Measurements from ENCODE around the gene EP400. TPM values are rescaled to one million over a fixed set of nuclear protein-coding genes. Genes with fewer than 3 reads are reported as not detected.

EP400 gene
- total RNA-seq, 1 donor from 2014 or later, result 51.3 TPM

GRCh38 chr12:132027636-132028035 lies 77.9 kb downstream of the EP400 start:
- TF ChIP-seq, protein P1, sequence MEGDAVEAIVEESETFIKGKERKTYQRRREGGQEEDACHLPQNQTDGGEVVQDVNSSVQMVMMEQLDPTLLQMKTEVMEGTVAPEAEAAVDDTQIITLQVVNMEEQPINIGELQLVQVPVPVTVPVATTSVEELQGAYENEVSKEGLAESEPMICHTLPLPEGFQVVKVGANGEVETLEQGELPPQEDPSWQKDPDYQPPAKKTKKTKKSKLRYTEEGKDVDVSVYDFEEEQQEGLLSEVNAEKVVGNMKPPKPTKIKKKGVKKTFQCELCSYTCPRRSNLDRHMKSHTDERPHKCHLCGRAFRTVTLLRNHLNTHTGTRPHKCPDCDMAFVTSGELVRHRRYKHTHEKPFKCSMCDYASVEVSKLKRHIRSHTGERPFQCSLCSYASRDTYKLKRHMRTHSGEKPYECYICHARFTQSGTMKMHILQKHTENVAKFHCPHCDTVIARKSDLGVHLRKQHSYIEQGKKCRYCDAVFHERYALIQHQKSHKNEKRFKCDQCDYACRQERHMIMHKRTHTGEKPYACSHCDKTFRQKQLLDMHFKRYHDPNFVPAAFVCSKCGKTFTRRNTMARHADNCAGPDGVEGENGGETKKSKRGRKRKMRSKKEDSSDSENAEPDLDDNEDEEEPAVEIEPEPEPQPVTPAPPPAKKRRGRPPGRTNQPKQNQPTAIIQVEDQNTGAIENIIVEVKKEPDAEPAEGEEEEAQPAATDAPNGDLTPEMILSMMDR (IDR thresholded peaks at IDR 0.05), result no peak
- H3K27me3 Mint-ChIP-seq (ENCODE audit: unreplicated experiment), result no peaks in the 10 kb centered on the region
- no peaks in the 10 kb centered on the region for H3K9me3 Mint-ChIP-seq (ENCODE audit: unreplicated experiment)
- no peak overlapping the region for H3K27ac Mint-ChIP-seq (ENCODE audit: unreplicated experiment)
- peaks cover 53% of the 10 kb centered on the region for H3K36me3 Mint-ChIP-seq (ENCODE audit: unreplicated experiment)
- H3K4me1 Mint-ChIP-seq (ENCODE audit: unreplicated experiment), result peaks cover 19% of the 10 kb centered on the region
- no peak for DNase-seq (ENCODE audit: extremely low spot score, unreplicated experiment)
- no peak overlapping the region for H3K4me3 Mint-ChIP-seq (ENCODE audit: unreplicated experiment)

- H3K9me3 Mint-ChIP-seq (ENCODE audit: unreplicated experiment), result no peaks in the 10 kb centered on the region
- H3K36me3 Mint-ChIP-seq (ENCODE audit: unreplicated experiment), result peaks cover 53% of the 10 kb centered on the region
- H3K27ac Mint-ChIP-seq (ENCODE audit: unreplicated experiment), result no peak overlapping the region
- H3K4me1 Mint-ChIP-seq (ENCODE audit: unreplicated experiment), result peaks cover 19% of the 10 kb centered on the region
- H3K4me3 Mint-ChIP-seq (ENCODE audit: unreplicated experiment), result no peak overlapping the region
- no peaks in the 10 kb centered on the region for H3K27me3 Mint-ChIP-seq (ENCODE audit: unreplicated experiment)
- TF ChIP-seq, protein P1 (IDR thresholded peaks at IDR 0.05), result no peak
- no peak for DNase-seq (ENCODE audit: extremely low spot score, unreplicated experiment)
These were observed 78.4 kb downstream of the EP400 start for GRCh38 chr12:132028111-132028510.

- H3K9me3 Mint-ChIP-seq (ENCODE audit: unreplicated experiment), result no peaks in the 10 kb centered on the region
- no peak overlapping the region for H3K4me3 Mint-ChIP-seq (ENCODE audit: unreplicated experiment)
- H3K36me3 Mint-ChIP-seq (ENCODE audit: unreplicated experiment), result peaks cover 57% of the 10 kb centered on the region
These were observed 80.0 kb downstream of the EP400 start for GRCh38 chr12:132029503-132030300.

GRCh38 chr12:132030367-132031038 lies 80.8 kb downstream of the EP400 start:
- H3K4me3 Mint-ChIP-seq (ENCODE audit: unreplicated experiment), result no peak overlapping the region
- TF ChIP-seq, protein P1 (IDR thresholded peaks at IDR 0.05), result no peak
- H3K9me3 Mint-ChIP-seq (ENCODE audit: unreplicated experiment), result no peaks in the 10 kb centered on the region
- H3K4me1 Mint-ChIP-seq (ENCODE audit: unreplicated experiment), result peaks cover 29% of the 10 kb centered on the region
- no peaks in the 10 kb centered on the region for H3K27me3 Mint-ChIP-seq (ENCODE audit: unreplicated experiment)
- H3K36me3 Mint-ChIP-seq (ENCODE audit: unreplicated experiment), result peaks cover 60% of the 10 kb centered on the region
- H3K27ac Mint-ChIP-seq (ENCODE audit: unreplicated experiment), result peak overlapping the region; percentile 70
- no peak for DNase-seq (ENCODE audit: extremely low spot score, unreplicated experiment)

More at GRCh38 chr12:132029503-132030300, 80.0 kb downstream of the EP400 start:
- no peak for DNase-seq (ENCODE audit: extremely low spot score, unreplicated experiment)
- Mint-ChIP-seq H3K27me3 (ENCODE audit: unreplicated experiment) (no peaks in the 10 kb centered on the region), H3K27ac (ENCODE audit: unreplicated experiment) (peak overlapping the region; percentile 70), H3K4me1 (ENCODE audit: unreplicated experiment) (peaks cover 29% of the 10 kb centered on the region)
- TF ChIP-seq, protein P1 (IDR thresholded peaks at IDR 0.05), result no peak

DNA sequence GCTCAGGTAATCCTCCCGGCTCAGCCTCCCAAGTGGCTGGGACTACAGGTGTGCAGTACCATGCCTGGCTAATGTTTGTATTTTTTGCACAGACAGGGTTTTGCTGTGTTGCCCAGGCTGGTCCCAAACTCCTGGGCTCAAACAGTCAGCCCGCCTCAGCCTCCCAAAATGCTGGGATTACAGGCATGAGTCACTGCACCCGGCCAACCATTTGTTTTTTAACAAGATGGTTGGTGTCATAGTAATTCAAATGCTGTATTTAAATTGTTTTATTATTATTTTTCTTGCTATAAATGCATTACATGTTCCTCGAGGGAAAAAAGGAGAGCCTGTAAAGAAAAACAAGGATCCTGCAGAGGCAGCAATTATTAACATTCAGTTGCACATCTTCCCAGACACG lies 83.9 kb downstream of the EP400 start:
- peaks cover 29% of the 10 kb centered on the region for H3K4me1 Mint-ChIP-seq (ENCODE audit: unreplicated experiment)
- H3K27me3 Mint-ChIP-seq (ENCODE audit: unreplicated experiment), result no peaks in the 10 kb centered on the region
- no peaks in the 10 kb centered on the region for H3K9me3 Mint-ChIP-seq (ENCODE audit: unreplicated experiment)
- H3K27ac Mint-ChIP-seq (ENCODE audit: unreplicated experiment), result peak overlapping the region; percentile 52
- DNase-seq (ENCODE audit: extremely low spot score, unreplicated experiment), result no peak
- H3K4me3 Mint-ChIP-seq (ENCODE audit: unreplicated experiment), result no peak overlapping the region
- H3K36me3 Mint-ChIP-seq (ENCODE audit: unreplicated experiment), result peaks cover 66% of the 10 kb centered on the region
- TF ChIP-seq, protein P1 (IDR thresholded peaks at IDR 0.05), result no peak

Data from osteocyte (in vitro differentiated cells).